Naive thymus-derived CD8-positive, alpha-beta T cell (primary cell): Measurements from ENCODE around the gene LIX1L. TPM values are rescaled to one million over a fixed set of nuclear protein-coding genes. Genes with fewer than 3 reads are reported as not detected.

Source experiments
- ATAC-seq, 2 donors: fragments of 150-1000 bp; cut with Tn5 transposase in 1 of 2; sonication (Bioruptor Pico), chemical (Tn5 transposase) in 1 of 2; 1 replicate in 1 of 2; 2 replicates in 1 of 2; pipeline ENCODE4 v1.10.0; 2021; ENCODE audit warnings: mild to moderate bottlenecking in 2 of 2, moderate library complexity in 2 of 2
- POLR2A ChIA-PET: fragments of 350-600 bp; sonication (Branson Sonifier 250); formaldehyde crosslinking; loops from one replicate; lab custom pipeline; 2021; ENCODE audit warnings: antibody characterized with exemption; lab: Charles Lee
- DNase-seq, 10 donors: peaks; one replicate each; pipeline versions ENCODE4 v3.0.0 to v3.0.0-alpha.2; 2020 to 2022
- H3K27ac Mint-ChIP-seq, 10 donors: one replicate each; pipeline ENCODE4 v1.8.0; 2020 to 2022; ENCODE audit warnings: mild to moderate bottlenecking in 10 of 10, mixed read lengths in 10 of 10, moderate library complexity in 4 of 10, inconsistent platforms in 1 of 10
- H3K27me3 Mint-ChIP-seq, 5 donors: one replicate each; pipeline ENCODE4 v1.8.0; 2021 to 2022; ENCODE audit warnings: mixed read lengths in 5 of 5
- H3K36me3 Mint-ChIP-seq, 3 donors: one replicate each; pipeline ENCODE4 v1.8.0; 2020 to 2022; ENCODE audit warnings: mixed read lengths in 3 of 3, mild to moderate bottlenecking in 2 of 3, inconsistent platforms in 1 of 3
- H3K4me1 Mint-ChIP-seq, 4 donors: one replicate each; pipeline ENCODE4 v1.8.0; 2021 to 2022; ENCODE audit warnings: mixed read lengths in 4 of 4
- H3K4me3 Mint-ChIP-seq, 10 donors: one replicate each; pipeline ENCODE4 v1.8.0; 2020 to 2022; ENCODE audit warnings: mild to moderate bottlenecking in 10 of 10, mixed read lengths in 10 of 10, moderate library complexity in 6 of 10, inconsistent platforms in 1 of 10
- H3K9me3 Mint-ChIP-seq, 9 donors: one replicate each; pipeline ENCODE4 v1.8.0; 2020 to 2022; ENCODE audit warnings: mixed read lengths in 9 of 9, mild to moderate bottlenecking in 3 of 9, inconsistent platforms in 1 of 9, moderate library complexity in 1 of 9
- polyA plus RNA-seq, 3 donors: library from polyadenylated mRNA; unstranded; fragments of 300-500 nt; fragmentation: Illumina TruSeq; gene quantifications; one replicate each; pipeline ENCODE4 v1.2.3, GENCODE V29; 2021
- total RNA-seq, 8 experiments: library from RNA in 2 of 8; stranded (reverse) in 2 of 8; gene quantifications; one replicate each; pipeline ENCODE4 v1.2.3 and lab custom pipeline; 2021 to 2026

Gene LIX1L
- total and polyA plus RNA-seq, 5 experiments from 2014 or later: 26.3 to 59.4 (median 31.7) TPM

- POLR2A ChIA-PET: interaction anchor here (0.7 kb wide), 1 partner anchor 14 kb away, joined by 4 read pairs; no protein-coding TSS in a partner anchor
- DNase-seq: no peak
- no peak overlapping the region for H3K4me3 Mint-ChIP-seq
Observed at GRCh38 chr1:145906954-145907753, 50.7 kb downstream of the LIX1L start.

GRCh38 chr1:145901312-145902021 lies 56.4 kb downstream of the LIX1L start:
- H3K4me1 Mint-ChIP-seq: peaks cover 0 to 2% (median 0%) of the 10 kb centered on the region in 4 donors
- no peaks in the 10 kb centered on the region for H3K27me3 Mint-ChIP-seq
- ATAC-seq: no peak
- no peak for DNase-seq
- H3K27ac Mint-ChIP-seq: peak overlapping the region in 1 of 10 donors; percentile 48
- no peaks in the 10 kb centered on the region for H3K9me3 Mint-ChIP-seq
- H3K36me3 Mint-ChIP-seq: peaks cover 0 to 13% (median 11%) of the 10 kb centered on the region in 3 donors
- POLR2A ChIA-PET: no interaction called here
- H3K4me3 Mint-ChIP-seq: no peak overlapping the region

More at GRCh38 chr1:145906954-145907753, 50.7 kb downstream of the LIX1L start:
- no peak for ATAC-seq
- H3K27ac Mint-ChIP-seq: peak overlapping the region in 3 of 10 donors; percentile 1 to 53 (median 22)
- peaks cover 5 to 10% (median 7%) of the 10 kb centered on the region in 4 donors for H3K4me1 Mint-ChIP-seq
- H3K9me3 Mint-ChIP-seq: no peaks in the 10 kb centered on the region
- no peaks in the 10 kb centered on the region for H3K27me3 Mint-ChIP-seq
- peaks cover 0 to 28% (median 3%) of the 10 kb centered on the region in 3 donors for H3K36me3 Mint-ChIP-seq

GRCh38 chr1:145898756-145899155 lies 59.1 kb downstream of the LIX1L start:
- no peaks in the 10 kb centered on the region for H3K4me1 Mint-ChIP-seq
- H3K27ac Mint-ChIP-seq: no peak overlapping the region
- POLR2A ChIA-PET: interaction anchor here (1.2 kb wide), 1 partner anchor 10 kb away, joined by 4 read pairs; no protein-coding TSS in a partner anchor
- ATAC-seq (no peak), DNase-seq (no peak)
- H3K36me3 Mint-ChIP-seq: peaks cover 0 to 13% (median 11%) of the 10 kb centered on the region in 3 donors
- H3K4me3 Mint-ChIP-seq: no peak overlapping the region
- no peaks in the 10 kb centered on the region for H3K9me3 Mint-ChIP-seq
- no peaks in the 10 kb centered on the region for H3K27me3 Mint-ChIP-seq

- POLR2A ChIA-PET: interaction anchor here (1.2 kb wide), 1 partner anchor 11 kb away, joined by 4 read pairs; no protein-coding TSS in a partner anchor
- Mint-ChIP-seq H3K27me3 (no peaks in the 10 kb centered on the region), H3K27ac (no peak overlapping the region), H3K36me3 (peaks cover 0 to 13% (median 11%) of the 10 kb centered on the region in 3 donors), H3K4me3 (no peak overlapping the region), H3K9me3 (no peaks in the 10 kb centered on the region), H3K4me1 (no peaks in the 10 kb centered on the region)
- ATAC-seq (no peak), DNase-seq (no peak)
Observed at GRCh38 chr1:145897969-145898368, 59.8 kb downstream of the LIX1L start.

- peaks cover 0 to 9% (median 3%) of the 10 kb centered on the region in 3 donors for H3K36me3 Mint-ChIP-seq
- ATAC-seq (no peak), DNase-seq (no peak)
- peak overlapping the region in 1 of 10 donors; percentile 12 for H3K27ac Mint-ChIP-seq
- H3K4me3 Mint-ChIP-seq: no peak overlapping the region
- no peaks in the 10 kb centered on the region for H3K9me3 Mint-ChIP-seq
- POLR2A ChIA-PET: no interaction called here
- H3K4me1 Mint-ChIP-seq: no peaks in the 10 kb centered on the region
- H3K27me3 Mint-ChIP-seq: no peaks in the 10 kb centered on the region
Observed at GRCh38 chr1:145895471-145895870, 62.3 kb downstream of the LIX1L start.

- Mint-ChIP-seq H3K36me3 (peaks cover 0 to 9% (median 3%) of the 10 kb centered on the region in 3 donors), H3K27ac (peak overlapping the region in 1 of 10 donors; percentile 11)
- no peak for ATAC-seq
Observed at GRCh38 chr1:145893306-145894055, 64.3 kb downstream of the LIX1L start.

GRCh38 chr1:145892486-145893087 lies 65.2 kb downstream of the LIX1L start:
- no peaks in the 10 kb centered on the region for H3K27me3 Mint-ChIP-seq
- H3K9me3 Mint-ChIP-seq: no peaks in the 10 kb centered on the region
- H3K27ac Mint-ChIP-seq: peak overlapping the region in 2 of 10 donors; percentile 11 to 37
- no peaks in the 10 kb centered on the region for H3K4me1 Mint-ChIP-seq
- no peak for DNase-seq
- peaks cover 0 to 5% (median under 1%) of the 10 kb centered on the region in 3 donors for H3K36me3 Mint-ChIP-seq
- POLR2A ChIA-PET: interaction anchor here (0.5 to 2.0 kb wide), 6 partner anchors 15 to 119 kb away, joined by 3 to 7 read pairs (median 4); partner anchors contain the start of genes ANKRD34A and POLR3GL
- H3K4me3 Mint-ChIP-seq: no peak overlapping the region
- no peak for ATAC-seq

More at GRCh38 chr1:145893306-145894055, 64.3 kb downstream of the LIX1L start:
- Mint-ChIP-seq H3K4me3 (no peak overlapping the region), H3K4me1 (no peaks in the 10 kb centered on the region), H3K27me3 (no peaks in the 10 kb centered on the region), H3K9me3 (no peaks in the 10 kb centered on the region)
- no peak for DNase-seq
- POLR2A ChIA-PET: interaction anchor here (0.5 to 0.6 kb wide), 2 partner anchors 14 to 113 kb away, joined by 4 to 5 read pairs; no protein-coding TSS in a partner anchor

- peak overlapping the region in 1 of 10 donors; percentile 37 for H3K27ac Mint-ChIP-seq
- DNase-seq: peak; percentile 9 to 73 (median 36)
- ATAC-seq: peak; percentile 61 to 75
- H3K4me1 Mint-ChIP-seq: peaks cover 0 to 1% (median under 1%) of the 10 kb centered on the region in 4 donors
- POLR2A ChIA-PET: interaction anchor here (0.6 to 2.0 kb wide), 5 partner anchors 33 to 119 kb away, joined by 3 to 9 read pairs (median 5); partner anchors contain the start of genes ANKRD34A, PIAS3 and POLR3GL
- no peak overlapping the region for H3K4me3 Mint-ChIP-seq
- no peaks in the 10 kb centered on the region for H3K9me3 Mint-ChIP-seq
- H3K36me3 Mint-ChIP-seq: no peaks in the 10 kb centered on the region
- H3K27me3 Mint-ChIP-seq: no peaks in the 10 kb centered on the region
Observed at GRCh38 chr1:145891587-145892485, 66.0 kb downstream of the LIX1L start.

- no peaks in the 10 kb centered on the region for H3K36me3 Mint-ChIP-seq
- POLR2A ChIA-PET: interaction anchor here (1.1 to 2.0 kb wide), 4 partner anchors 32 to 120 kb away, joined by 3 to 9 read pairs (median 6); partner anchors contain the start of genes ANKRD34A, PIAS3 and POLR3GL
- no peak overlapping the region for H3K4me3 Mint-ChIP-seq
- no peaks in the 10 kb centered on the region for H3K27me3 Mint-ChIP-seq
- H3K9me3 Mint-ChIP-seq: no peaks in the 10 kb centered on the region
- ATAC-seq (no peak), DNase-seq (no peak)
- peaks cover 0 to 6% (median 3%) of the 10 kb centered on the region in 4 donors for H3K4me1 Mint-ChIP-seq
- H3K27ac Mint-ChIP-seq: no peak overlapping the region
Observed at GRCh38 chr1:145891143-145891542, 66.7 kb downstream of the LIX1L start.

GRCh38 chr1:145889722-145890121 lies 68.1 kb downstream of the LIX1L start:
- Mint-ChIP-seq H3K27ac (no peak overlapping the region), H3K27me3 (peaks cover 0 to 5% (median 3%) of the 10 kb centered on the region in 5 donors), H3K9me3 (no peaks in the 10 kb centered on the region), H3K36me3 (no peaks in the 10 kb centered on the region), H3K4me1 (peaks cover 9 to 16% (median 12%) of the 10 kb centered on the region in 4 donors), H3K4me3 (no peak overlapping the region)
- ATAC-seq: no peak
- POLR2A ChIA-PET: interaction anchor here (0.7 kb wide), 1 partner anchor 27 kb away, joined by 4 read pairs; no protein-coding TSS in a partner anchor
- no peak for DNase-seq
